Fibroblast of lung (primary cell): ENCODE measurements around the gene CDRT15.

Experiments used
- EZH2 ChIP-seq: IDR thresholded peaks from 2 replicates; pipeline ENCODE4 v1.5.1; 2012; ENCODE audit warnings: low read length, control low read depth, mild to moderate bottlenecking; ENCODE audit errors: missing control alignments
- TF ChIP-seq, protein P1 (sequence below), 2 donors: IDR thresholded peaks in 1 of 2; conservative IDR thresholded peaks in 1 of 2; 1 replicate in 1 of 2; 2 replicates in 1 of 2; pipeline ENCODE4 v1.5.1; 2011 to 2012; ENCODE audit warnings: low read length in 2 of 2, control low read depth in 1 of 2, inconsistent platforms in 1 of 2, low read depth in 1 of 2, mild to moderate bottlenecking in 1 of 2

DNA sequence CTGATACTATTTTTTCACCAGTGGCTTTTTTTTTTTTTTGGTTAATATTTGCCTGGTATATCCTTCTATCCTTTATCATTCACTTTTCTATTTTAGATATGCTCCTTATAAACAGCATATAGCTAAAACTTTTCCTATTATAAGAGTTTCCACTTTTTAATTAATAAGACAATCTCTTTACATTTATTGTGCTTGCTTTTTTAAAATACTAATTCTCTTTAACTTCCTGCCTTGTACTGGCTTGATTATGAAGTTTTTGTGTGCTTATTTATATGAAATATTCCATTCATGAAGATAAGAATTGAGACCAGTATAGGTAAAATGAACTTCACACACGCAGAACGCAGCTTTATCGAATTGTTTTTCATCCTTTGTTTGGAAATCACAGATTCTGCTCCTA, 9.0 kb upstream of the CDRT15 start:
- TF ChIP-seq EZH2 = no peak
- TF ChIP-seq, protein P1, sequence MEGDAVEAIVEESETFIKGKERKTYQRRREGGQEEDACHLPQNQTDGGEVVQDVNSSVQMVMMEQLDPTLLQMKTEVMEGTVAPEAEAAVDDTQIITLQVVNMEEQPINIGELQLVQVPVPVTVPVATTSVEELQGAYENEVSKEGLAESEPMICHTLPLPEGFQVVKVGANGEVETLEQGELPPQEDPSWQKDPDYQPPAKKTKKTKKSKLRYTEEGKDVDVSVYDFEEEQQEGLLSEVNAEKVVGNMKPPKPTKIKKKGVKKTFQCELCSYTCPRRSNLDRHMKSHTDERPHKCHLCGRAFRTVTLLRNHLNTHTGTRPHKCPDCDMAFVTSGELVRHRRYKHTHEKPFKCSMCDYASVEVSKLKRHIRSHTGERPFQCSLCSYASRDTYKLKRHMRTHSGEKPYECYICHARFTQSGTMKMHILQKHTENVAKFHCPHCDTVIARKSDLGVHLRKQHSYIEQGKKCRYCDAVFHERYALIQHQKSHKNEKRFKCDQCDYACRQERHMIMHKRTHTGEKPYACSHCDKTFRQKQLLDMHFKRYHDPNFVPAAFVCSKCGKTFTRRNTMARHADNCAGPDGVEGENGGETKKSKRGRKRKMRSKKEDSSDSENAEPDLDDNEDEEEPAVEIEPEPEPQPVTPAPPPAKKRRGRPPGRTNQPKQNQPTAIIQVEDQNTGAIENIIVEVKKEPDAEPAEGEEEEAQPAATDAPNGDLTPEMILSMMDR (conservative IDR thresholded peaks at IDR 0.05 in 1 of 2, IDR thresholded peaks at IDR 0.05 in 1 of 2; ENCODE audit: low read depth in 1 of 2, low read length in 2 of 2) = no peak
